ENCODE data around the gene TK1. TPM values are rescaled to one million over a fixed set of nuclear protein-coding genes. Genes with fewer than 3 reads are reported as not detected.

Gene TK1
- total RNA-seq, 1 donor, result 23.9 TPM

GRCh38 chr17:78206298-78206697, 19.4 kb upstream of the TK1 start:
- Histone ChIP-seq H3K79me2 (ENCODE audit: insufficient read depth, low read length) (no peaks in the 10 kb centered on the region), H3K4me1 (ENCODE audit: insufficient read depth, low read length) (no peaks in the 10 kb centered on the region), H2AFZ (ENCODE audit: low read length) (no peak overlapping the region), H3K9me3 (ENCODE audit: low read depth, low read length) (no peaks in the 10 kb centered on the region), H3K4me3 (ENCODE audit: insufficient read depth, low read length) (no peak overlapping the region), H3K36me3 (ENCODE audit: insufficient read depth, low read length) (no peaks in the 10 kb centered on the region), H4K20me1 (ENCODE audit: insufficient read depth, low read length) (no peaks in the 10 kb centered on the region), H3K27ac (ENCODE audit: low read depth, low read length) (no peak overlapping the region), H3K4me2 (ENCODE audit: insufficient read depth, low read length) (no peak overlapping the region), H3K27me3 (ENCODE audit: insufficient read depth, low read length) (no peaks in the 10 kb centered on the region)
- DNase-seq (ENCODE audit: insufficient read length, low spot score, missing footprints), result no peak
- no peak for TF ChIP-seq CTCF (IDR thresholded peaks at IDR 0.05; ENCODE audit: extremely low read depth, low read depth, low read length)

GRCh38 chr17:78205124-78205775, 18.4 kb upstream of the TK1 start:
- Histone ChIP-seq H3K79me2 (ENCODE audit: insufficient read depth, low read length) (no peaks in the 10 kb centered on the region), H2AFZ (ENCODE audit: low read length) (no peak overlapping the region), H4K20me1 (ENCODE audit: insufficient read depth, low read length) (no peaks in the 10 kb centered on the region), H3K4me2 (ENCODE audit: insufficient read depth, low read length) (no peak overlapping the region), H3K36me3 (ENCODE audit: insufficient read depth, low read length) (no peaks in the 10 kb centered on the region), H3K27me3 (ENCODE audit: insufficient read depth, low read length) (no peaks in the 10 kb centered on the region), H3K9me3 (ENCODE audit: low read depth, low read length) (no peaks in the 10 kb centered on the region), H3K4me1 (ENCODE audit: insufficient read depth, low read length) (no peaks in the 10 kb centered on the region), H3K4me3 (ENCODE audit: insufficient read depth, low read length) (no peak overlapping the region), H3K27ac (ENCODE audit: low read depth, low read length) (no peak overlapping the region)
- DNase-seq (ENCODE audit: insufficient read length, low spot score, missing footprints), result peak; percentile 55
- no peak for TF ChIP-seq CTCF (IDR thresholded peaks at IDR 0.05; ENCODE audit: extremely low read depth, low read depth, low read length)

GRCh38 chr17:78204387-78205123, 17.7 kb upstream of the TK1 start:
- no peak overlapping the region for H3K27ac ChIP-seq (ENCODE audit: low read depth, low read length)
- H2AFZ ChIP-seq (ENCODE audit: low read length), result no peak overlapping the region
- H4K20me1 ChIP-seq (ENCODE audit: insufficient read depth, low read length), result no peaks in the 10 kb centered on the region
- H3K4me3 ChIP-seq (ENCODE audit: insufficient read depth, low read length), result no peak overlapping the region
- H3K36me3 ChIP-seq (ENCODE audit: insufficient read depth, low read length), result no peaks in the 10 kb centered on the region
- no peak for TF ChIP-seq CTCF (IDR thresholded peaks at IDR 0.05; ENCODE audit: extremely low read depth, low read depth, low read length)
- H3K79me2 ChIP-seq (ENCODE audit: insufficient read depth, low read length), result no peaks in the 10 kb centered on the region
- H3K9me3 ChIP-seq (ENCODE audit: low read depth, low read length), result no peaks in the 10 kb centered on the region
- H3K4me1 ChIP-seq (ENCODE audit: insufficient read depth, low read length), result no peaks in the 10 kb centered on the region
- no peak overlapping the region for H3K4me2 ChIP-seq (ENCODE audit: insufficient read depth, low read length)
- no peaks in the 10 kb centered on the region for H3K27me3 ChIP-seq (ENCODE audit: insufficient read depth, low read length)
- peak; percentile 34 for DNase-seq (ENCODE audit: insufficient read length, low spot score, missing footprints)

DNA sequence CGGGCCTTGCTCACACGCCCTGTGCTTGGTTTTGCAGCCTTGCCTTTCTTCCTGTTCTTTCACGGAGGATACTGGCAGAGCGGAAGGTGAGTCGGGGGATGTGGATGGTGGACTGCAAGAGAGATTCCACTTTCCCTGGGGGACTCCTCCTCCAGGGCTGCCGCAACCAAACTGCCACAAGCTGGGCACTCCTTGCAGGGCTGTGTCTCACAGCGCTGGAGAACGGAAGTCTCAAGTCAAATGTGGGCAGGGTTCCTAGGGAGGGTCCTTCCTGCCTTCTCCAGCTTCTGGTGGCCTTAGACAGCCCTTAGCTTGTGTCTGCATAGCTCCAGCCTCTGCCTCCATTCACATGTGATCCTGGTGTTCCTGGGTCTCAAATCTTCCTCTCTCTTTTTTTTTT, 15.8 kb upstream of the TK1 start:
- no peak overlapping the region for H2AFZ ChIP-seq (ENCODE audit: low read length)
- H3K27me3 ChIP-seq (ENCODE audit: insufficient read depth, low read length), result no peaks in the 10 kb centered on the region
- no peaks in the 10 kb centered on the region for H3K9me3 ChIP-seq (ENCODE audit: low read depth, low read length)
- peaks cover 4% of the 10 kb centered on the region for H3K36me3 ChIP-seq (ENCODE audit: insufficient read depth, low read length)
- no peaks in the 10 kb centered on the region for H3K4me1 ChIP-seq (ENCODE audit: insufficient read depth, low read length)
- H3K79me2 ChIP-seq (ENCODE audit: insufficient read depth, low read length), result no peaks in the 10 kb centered on the region
- no peak for TF ChIP-seq CTCF (IDR thresholded peaks at IDR 0.05; ENCODE audit: extremely low read depth, low read depth, low read length)
- no peaks in the 10 kb centered on the region for H4K20me1 ChIP-seq (ENCODE audit: insufficient read depth, low read length)
- no peak overlapping the region for H3K4me3 ChIP-seq (ENCODE audit: insufficient read depth, low read length)
- DNase-seq (ENCODE audit: insufficient read length, low spot score, missing footprints), result no peak
- no peak overlapping the region for H3K27ac ChIP-seq (ENCODE audit: low read depth, low read length)
- no peak overlapping the region for H3K4me2 ChIP-seq (ENCODE audit: insufficient read depth, low read length)
